Activated T-helper 17 cell treated with anti-CD3 and anti-CD28 coated beads, Interleukin-2, amount 50 U/mL, for 72 hours (primary cell): ENCODE measurements around the gene ERCC2. TPM values are rescaled to one million over a fixed set of nuclear protein-coding genes. Genes with fewer than 3 reads are reported as not detected.

Experiments
- ATAC-seq: fragments of 150-1000 bp; cut with Tn5 transposase; replicated peaks from 2 replicates; pipeline ENCODE4 v1.10.0; 2021; ENCODE audit warnings: mild to moderate bottlenecking, moderate library complexity
- H3K27ac Mint-ChIP-seq: one replicate; pipeline ENCODE4 v1.8.0; 2022; ENCODE audit warnings: mixed read lengths
- H3K27me3 Mint-ChIP-seq: one replicate; pipeline ENCODE4 v1.8.0; 2022; ENCODE audit warnings: mixed read lengths
- H3K36me3 Mint-ChIP-seq: one replicate; pipeline ENCODE4 v1.8.0; 2022; ENCODE audit warnings: low read depth, mild to moderate bottlenecking, mixed read lengths
- H3K4me1 Mint-ChIP-seq: one replicate; pipeline ENCODE4 v1.8.0; 2022; ENCODE audit warnings: mixed read lengths
- H3K4me3 Mint-ChIP-seq: one replicate; pipeline ENCODE4 v1.8.0; 2022; ENCODE audit warnings: mild to moderate bottlenecking, mixed read lengths
- H3K9me3 Mint-ChIP-seq: one replicate; pipeline ENCODE4 v1.8.0; 2022; ENCODE audit warnings: mixed read lengths
- total RNA-seq, 2 donors: library from RNA; stranded (reverse); gene quantifications; one replicate each; pipeline ENCODE4 v1.2.3, GENCODE V29; 2022

ERCC2 gene
- total RNA-seq, 2 donors from 2014 or later = 15.9 to 31.6 TPM

DNA sequence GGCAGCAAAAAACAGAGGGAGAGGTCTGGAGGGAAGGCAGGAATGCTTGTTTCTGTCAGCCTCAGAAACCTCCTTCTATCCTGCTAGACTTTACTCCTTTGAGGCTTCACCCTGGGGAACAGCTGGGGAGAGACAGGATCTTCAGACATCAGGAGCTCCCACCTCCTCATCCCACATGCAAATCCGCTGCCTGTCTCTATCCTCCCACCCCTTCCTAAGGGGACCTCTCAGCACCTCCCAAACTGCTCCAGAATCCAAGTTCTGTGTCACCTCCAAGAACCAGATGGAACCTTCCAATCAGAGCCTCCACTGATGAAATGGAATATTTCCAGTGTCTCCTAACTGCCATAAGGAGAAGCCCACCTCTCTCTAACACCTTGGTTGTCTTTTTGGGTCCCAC is 9.7 kb upstream of the ERCC2 start:
- H3K27me3 Mint-ChIP-seq = peaks cover 7% of the 10 kb centered on the region
- no peak overlapping the region for H3K4me3 Mint-ChIP-seq
- H3K36me3 Mint-ChIP-seq = no peaks in the 10 kb centered on the region
- H3K4me1 Mint-ChIP-seq = no peaks in the 10 kb centered on the region
- H3K27ac Mint-ChIP-seq = no peak overlapping the region
- H3K9me3 Mint-ChIP-seq = no peaks in the 10 kb centered on the region
- ATAC-seq = no peak

DNA sequence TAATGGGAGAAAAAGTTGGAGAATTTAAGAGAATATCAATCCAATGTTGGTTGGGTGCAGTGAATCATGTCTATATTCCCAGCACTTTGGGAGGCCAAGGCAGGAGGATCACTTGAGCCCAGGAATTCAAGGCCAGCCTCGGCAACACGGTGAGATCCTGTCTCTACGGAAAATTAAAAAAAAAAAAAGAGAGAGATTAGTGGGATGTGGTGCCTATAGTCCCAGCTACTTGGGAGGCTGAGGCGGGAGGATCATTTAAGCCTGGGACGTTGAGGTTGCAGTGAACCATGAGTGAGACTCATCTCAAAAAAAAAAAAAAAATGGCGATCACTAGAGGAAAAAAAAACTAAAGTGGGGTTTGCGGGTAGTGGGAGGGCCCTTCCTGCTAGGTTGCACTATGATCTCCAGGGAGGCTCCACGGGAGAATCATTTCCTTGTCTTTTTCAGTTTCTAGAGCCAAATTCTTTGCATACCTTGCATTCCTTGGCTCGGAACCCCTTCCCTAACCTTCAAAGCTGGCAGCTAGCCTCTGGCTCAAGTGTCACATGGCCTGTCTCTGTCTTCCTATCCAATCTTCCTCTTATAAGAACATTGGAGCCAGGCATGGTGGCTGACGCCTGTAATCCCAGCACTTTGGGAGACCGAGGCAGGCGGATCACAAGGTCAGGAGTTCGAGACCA is 5.8 kb upstream of the ERCC2 start:
- no peaks in the 10 kb centered on the region for H3K27me3 Mint-ChIP-seq
- no peak overlapping the region for H3K27ac Mint-ChIP-seq
- H3K4me1 Mint-ChIP-seq = no peaks in the 10 kb centered on the region
- no peaks in the 10 kb centered on the region for H3K9me3 Mint-ChIP-seq
- H3K4me3 Mint-ChIP-seq = peak overlapping the region; percentile 15
- no peak for ATAC-seq
- H3K36me3 Mint-ChIP-seq = no peaks in the 10 kb centered on the region

GRCh38 chr19:45368737-45369340 is 1.5 kb downstream of the ERCC2 start:
- Mint-ChIP-seq H3K36me3 (no peaks in the 10 kb centered on the region), H3K27ac (no peak overlapping the region), H3K4me1 (peaks cover 4% of the 10 kb centered on the region), H3K4me3 (peak overlapping the region; percentile 51), H3K9me3 (no peaks in the 10 kb centered on the region), H3K27me3 (no peaks in the 10 kb centered on the region)
- ATAC-seq = no peak

- Mint-ChIP-seq H3K4me3 (no peak overlapping the region), H3K36me3 (no peaks in the 10 kb centered on the region), H3K4me1 (peaks cover 4% of the 10 kb centered on the region), H3K27me3 (no peaks in the 10 kb centered on the region), H3K27ac (peak overlapping the region; percentile 7), H3K9me3 (no peaks in the 10 kb centered on the region)
- ATAC-seq = no peak
Observed at GRCh38 chr19:45368127-45368526, 2.2 kb downstream of the ERCC2 start.

- ATAC-seq = no peak
- Mint-ChIP-seq H3K27me3 (no peaks in the 10 kb centered on the region), H3K9me3 (no peaks in the 10 kb centered on the region), H3K4me3 (no peak overlapping the region), H3K4me1 (peaks cover 4% of the 10 kb centered on the region), H3K36me3 (peaks cover 14% of the 10 kb centered on the region), H3K27ac (no peak overlapping the region)
Observed at GRCh38 chr19:45364696-45365095, 5.7 kb downstream of the ERCC2 start.

DNA sequence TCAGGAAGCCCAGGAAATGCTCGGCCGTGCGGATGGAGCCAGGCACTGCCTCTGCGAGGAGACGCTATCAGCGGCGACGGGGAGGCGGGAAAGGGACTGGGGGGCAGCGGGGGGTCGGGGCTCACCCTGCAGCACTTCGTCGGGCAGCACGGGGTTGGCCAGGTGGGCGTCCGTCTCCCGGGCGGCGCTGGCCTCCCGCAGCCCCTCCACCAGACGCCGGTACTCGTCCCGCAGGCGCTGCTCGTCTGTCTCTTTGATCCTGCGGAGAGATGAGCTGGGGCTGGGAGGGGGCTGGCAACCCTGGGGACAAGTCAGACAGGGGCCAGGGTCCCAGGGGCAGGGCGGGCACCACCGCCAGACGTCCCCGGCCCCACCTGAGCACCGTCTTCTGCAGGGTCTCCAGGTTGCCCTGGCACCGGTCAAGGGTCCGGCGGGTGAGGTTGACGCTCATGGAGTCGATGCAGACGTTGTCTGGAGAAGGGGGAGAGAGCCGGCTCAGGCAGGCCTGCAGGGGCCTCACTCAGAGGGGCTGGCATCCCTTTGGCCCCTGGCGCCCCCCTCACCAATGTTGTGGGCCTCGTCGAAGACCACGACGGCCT is 6.4 kb downstream of the ERCC2 start:
- Mint-ChIP-seq H3K36me3 (peaks cover 20% of the 10 kb centered on the region), H3K4me3 (no peak overlapping the region), H3K4me1 (peaks cover 2% of the 10 kb centered on the region), H3K27ac (no peak overlapping the region), H3K27me3 (no peaks in the 10 kb centered on the region), H3K9me3 (no peaks in the 10 kb centered on the region)
- no peak for ATAC-seq

DNA sequence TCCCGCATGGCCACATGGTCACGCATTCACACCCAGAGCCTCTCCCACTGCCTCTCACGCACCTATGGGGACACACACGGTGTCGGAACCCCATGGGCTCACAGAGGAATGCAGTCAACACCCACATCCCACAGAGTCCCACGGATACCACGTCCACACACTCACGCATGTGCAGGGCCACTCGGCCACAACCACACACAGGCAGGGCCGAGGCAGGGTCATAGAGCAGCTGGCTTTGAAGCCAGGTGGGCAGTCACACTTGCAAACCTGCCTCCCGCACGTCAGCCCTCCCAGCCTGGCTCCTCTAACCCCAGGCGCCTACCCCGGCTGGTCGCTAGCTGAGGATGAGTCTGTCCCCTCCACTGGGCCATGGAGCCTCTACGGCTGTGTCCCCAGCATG is 8.1 kb downstream of the ERCC2 start:
- no peak for ATAC-seq
- no peaks in the 10 kb centered on the region for H3K4me1 Mint-ChIP-seq
- no peaks in the 10 kb centered on the region for H3K9me3 Mint-ChIP-seq

GRCh38 chr19:45361608-45362007 is 8.8 kb downstream of the ERCC2 start:
- Mint-ChIP-seq H3K4me1 (no peaks in the 10 kb centered on the region), H3K27ac (no peak overlapping the region), H3K27me3 (no peaks in the 10 kb centered on the region), H3K36me3 (peaks cover 31% of the 10 kb centered on the region), H3K4me3 (no peak overlapping the region), H3K9me3 (no peaks in the 10 kb centered on the region)
- ATAC-seq = no peak

More for the DNA sequence above, 8.1 kb downstream of the ERCC2 start:
- Mint-ChIP-seq H3K27ac (no peak overlapping the region), H3K27me3 (no peaks in the 10 kb centered on the region), H3K36me3 (peaks cover 31% of the 10 kb centered on the region), H3K4me3 (no peak overlapping the region)

- Mint-ChIP-seq H3K27me3 (no peaks in the 10 kb centered on the region), H3K36me3 (peaks cover 31% of the 10 kb centered on the region), H3K27ac (peak overlapping the region; percentile 45), H3K9me3 (no peaks in the 10 kb centered on the region), H3K4me1 (no peaks in the 10 kb centered on the region), H3K4me3 (no peak overlapping the region)
- no peak for ATAC-seq
Observed at GRCh38 chr19:45358213-45358792, 12.1 kb downstream of the ERCC2 start.

GRCh38 chr19:45357445-45357783 is 13.0 kb downstream of the ERCC2 start:
- Mint-ChIP-seq H3K36me3 (peaks cover 31% of the 10 kb centered on the region), H3K27ac (no peak overlapping the region), H3K27me3 (no peaks in the 10 kb centered on the region), H3K9me3 (no peaks in the 10 kb centered on the region), H3K4me1 (no peaks in the 10 kb centered on the region), H3K4me3 (no peak overlapping the region)
- no peak for ATAC-seq

DNA sequence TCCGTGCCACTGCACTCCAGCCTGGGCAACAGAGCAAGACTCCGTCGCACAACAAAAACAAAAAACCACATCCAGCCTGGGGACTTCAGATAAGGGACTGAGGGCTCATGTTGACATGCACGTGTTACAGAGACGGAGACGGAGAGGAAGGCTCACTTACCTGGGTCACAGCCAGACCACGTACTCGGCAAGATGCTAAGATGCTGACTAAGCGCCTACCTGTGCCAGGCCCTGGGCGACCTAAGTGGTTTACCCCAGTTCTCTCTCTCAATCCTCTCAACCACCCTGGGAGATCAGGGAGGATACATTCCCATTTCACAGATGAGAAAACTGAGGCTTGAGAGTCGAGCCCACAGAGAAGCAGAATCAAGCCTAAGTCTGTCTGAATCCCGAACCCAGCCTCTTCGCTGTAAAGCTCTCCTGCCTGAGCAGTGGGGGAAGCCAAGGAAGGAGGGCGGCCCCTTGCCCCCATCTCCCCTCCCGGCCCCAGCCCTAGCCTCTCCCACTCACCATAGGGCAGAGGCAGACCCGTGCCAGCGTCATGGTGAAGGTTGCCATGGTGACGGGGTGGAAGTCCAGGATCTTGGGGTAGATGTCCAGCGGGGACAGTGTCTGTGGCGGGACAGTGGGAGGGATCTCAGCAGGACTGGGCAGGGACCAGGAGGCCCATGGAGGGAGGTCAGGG is 13.5 kb downstream of the ERCC2 start:
- H3K4me1 Mint-ChIP-seq = no peaks in the 10 kb centered on the region
- ATAC-seq = no peak
- H3K27me3 Mint-ChIP-seq = no peaks in the 10 kb centered on the region
- no peak overlapping the region for H3K27ac Mint-ChIP-seq
- H3K4me3 Mint-ChIP-seq = no peak overlapping the region
- H3K36me3 Mint-ChIP-seq = peaks cover 26% of the 10 kb centered on the region
- no peaks in the 10 kb centered on the region for H3K9me3 Mint-ChIP-seq

DNA sequence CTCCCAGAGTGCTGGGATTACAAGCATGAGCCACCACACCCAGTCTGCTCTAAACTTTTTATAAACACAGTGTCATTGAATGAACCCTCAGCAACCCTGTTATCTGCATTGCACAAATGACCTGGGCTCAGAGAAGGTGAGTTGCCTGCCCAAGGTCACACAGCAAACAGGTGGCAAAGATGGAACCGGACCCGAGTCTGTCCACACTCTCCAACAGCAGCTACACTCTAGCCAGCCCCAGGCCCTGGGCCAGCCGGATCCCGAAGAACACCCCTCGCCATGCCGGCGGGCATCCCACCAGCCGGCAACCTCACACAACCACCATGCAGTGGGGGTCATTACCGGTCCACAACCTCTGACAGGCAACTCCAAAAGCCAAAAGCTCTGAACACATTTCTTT is 14.5 kb downstream of the ERCC2 start:
- Mint-ChIP-seq H3K27ac (no peak overlapping the region), H3K9me3 (no peaks in the 10 kb centered on the region), H3K36me3 (peaks cover 19% of the 10 kb centered on the region), H3K27me3 (no peaks in the 10 kb centered on the region), H3K4me1 (no peaks in the 10 kb centered on the region), H3K4me3 (no peak overlapping the region)
- no peak for ATAC-seq

DNA sequence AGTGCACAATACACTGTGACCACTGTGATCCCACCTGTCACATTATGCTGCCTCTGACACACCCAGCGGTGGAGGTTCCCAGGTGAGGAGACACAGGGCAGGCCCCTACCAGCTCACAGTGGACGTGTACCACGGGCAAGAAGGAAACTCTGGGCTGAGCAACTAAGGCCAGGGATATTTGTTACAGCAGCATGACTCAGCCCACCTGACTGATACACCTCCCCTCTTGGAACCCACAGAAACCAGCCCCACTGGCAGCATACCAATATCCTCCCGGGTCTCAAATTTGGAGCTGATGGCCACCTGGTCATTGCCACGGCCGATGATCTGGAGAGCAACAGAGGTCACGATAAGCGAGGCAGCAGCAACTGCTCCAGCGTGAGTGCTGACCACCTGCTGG is 15.0 kb downstream of the ERCC2 start:
- no peak for ATAC-seq
- Mint-ChIP-seq H3K4me3 (no peak overlapping the region), H3K36me3 (peaks cover 17% of the 10 kb centered on the region), H3K9me3 (no peaks in the 10 kb centered on the region), H3K27me3 (no peaks in the 10 kb centered on the region), H3K27ac (no peak overlapping the region), H3K4me1 (no peaks in the 10 kb centered on the region)

DNA sequence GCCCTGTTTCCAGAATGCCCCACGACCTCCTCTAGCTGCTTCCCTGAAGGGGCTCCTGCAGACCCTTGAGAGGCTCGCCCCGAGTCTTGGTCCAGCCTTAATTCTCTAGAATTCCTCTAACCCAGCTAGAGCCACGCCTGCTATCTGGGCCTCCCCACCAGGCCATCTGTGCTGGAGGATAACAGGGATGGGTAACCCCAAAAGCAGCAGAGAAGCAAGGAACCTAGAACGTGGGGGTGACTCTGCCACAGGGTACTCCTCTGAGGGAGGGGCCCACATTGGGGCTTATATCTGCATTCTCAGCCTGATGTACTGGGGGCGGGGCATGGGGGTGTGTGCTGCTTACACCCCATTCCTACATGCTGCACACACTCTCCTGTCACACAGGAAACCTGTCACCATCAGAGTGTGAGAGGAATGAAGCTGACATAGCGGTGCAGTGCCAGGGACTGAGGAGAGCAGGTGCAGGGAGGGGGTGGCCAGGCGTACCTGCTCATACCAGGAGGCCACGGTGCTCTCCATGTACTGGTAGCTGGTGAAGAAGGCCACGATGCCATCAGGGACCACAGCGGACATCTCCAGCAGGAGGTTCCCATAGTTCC is 16.0 kb downstream of the ERCC2 start:
- no peak overlapping the region for H3K4me3 Mint-ChIP-seq
- H3K36me3 Mint-ChIP-seq = peaks cover 15% of the 10 kb centered on the region
- no peaks in the 10 kb centered on the region for H3K9me3 Mint-ChIP-seq
- no peaks in the 10 kb centered on the region for H3K27me3 Mint-ChIP-seq
- H3K27ac Mint-ChIP-seq = no peak overlapping the region
- no peaks in the 10 kb centered on the region for H3K4me1 Mint-ChIP-seq
- ATAC-seq = no peak
